A673 (cell line): ENCODE results near the gene NLGN1.

ENCODE experiments used
- EZH2 ChIP-seq: fragments of 200-600 bp; sonication (generic); IDR thresholded peaks from 2 replicates; pipeline ENCODE4 v1.6.1; 2017; ENCODE audit warnings: borderline replicate concordance, low read depth, mild to moderate bottlenecking, mixed read lengths, antibody characterized with exemption, low read length; ENCODE audit not compliant: poor library complexity, severe bottlenecking
- TF ChIP-seq, protein P1 (sequence below): fragments of 300-800, 200-600 bp; sonication (generic); conservative IDR thresholded peaks from 2 replicates; pipeline ENCODE4 v1.5.1; 2017; ENCODE audit warnings: low read depth, mild to moderate bottlenecking, antibody characterized with exemption, low read length, moderate library complexity, mixed read lengths

DNA sequence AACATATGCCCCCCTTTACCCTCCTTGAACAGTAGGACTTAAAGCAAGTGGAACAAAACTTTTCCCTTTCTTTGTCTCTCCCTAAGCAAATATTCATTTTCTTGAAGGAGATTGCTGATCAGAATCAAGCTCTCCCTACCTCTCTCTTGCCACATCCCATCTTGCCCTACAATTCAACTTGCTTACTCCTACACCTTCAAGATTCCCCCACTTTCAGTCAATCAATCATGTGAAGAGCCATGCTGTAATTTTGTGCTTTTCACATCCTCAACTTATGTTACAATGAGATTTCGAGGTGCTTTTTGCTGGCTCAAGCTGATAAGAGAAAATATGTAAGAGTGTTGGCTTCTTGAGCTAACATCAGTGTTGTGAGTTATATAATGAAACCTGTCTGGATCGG is 662.9 kb downstream of the NLGN1 start:
- TF ChIP-seq, protein P1, sequence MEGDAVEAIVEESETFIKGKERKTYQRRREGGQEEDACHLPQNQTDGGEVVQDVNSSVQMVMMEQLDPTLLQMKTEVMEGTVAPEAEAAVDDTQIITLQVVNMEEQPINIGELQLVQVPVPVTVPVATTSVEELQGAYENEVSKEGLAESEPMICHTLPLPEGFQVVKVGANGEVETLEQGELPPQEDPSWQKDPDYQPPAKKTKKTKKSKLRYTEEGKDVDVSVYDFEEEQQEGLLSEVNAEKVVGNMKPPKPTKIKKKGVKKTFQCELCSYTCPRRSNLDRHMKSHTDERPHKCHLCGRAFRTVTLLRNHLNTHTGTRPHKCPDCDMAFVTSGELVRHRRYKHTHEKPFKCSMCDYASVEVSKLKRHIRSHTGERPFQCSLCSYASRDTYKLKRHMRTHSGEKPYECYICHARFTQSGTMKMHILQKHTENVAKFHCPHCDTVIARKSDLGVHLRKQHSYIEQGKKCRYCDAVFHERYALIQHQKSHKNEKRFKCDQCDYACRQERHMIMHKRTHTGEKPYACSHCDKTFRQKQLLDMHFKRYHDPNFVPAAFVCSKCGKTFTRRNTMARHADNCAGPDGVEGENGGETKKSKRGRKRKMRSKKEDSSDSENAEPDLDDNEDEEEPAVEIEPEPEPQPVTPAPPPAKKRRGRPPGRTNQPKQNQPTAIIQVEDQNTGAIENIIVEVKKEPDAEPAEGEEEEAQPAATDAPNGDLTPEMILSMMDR, result no peak
- no peak for TF ChIP-seq EZH2
